Breast epithelium (tissue), 3 donors: ENCODE results near the gene FGF9.

Source experiments
- CTCF ChIP-seq, 3 donors: fragments of 450-650 bp; IDR thresholded peaks; one replicate each; pipeline ENCODE4 v1.5.1; 2016 to 2017; ENCODE audit warnings: antibody characterized with exemption in 3 of 3, mild to moderate bottlenecking in 3 of 3, moderate library complexity in 3 of 3
- POLR2A ChIP-seq: fragments of 450-650 bp; IDR thresholded peaks from one replicate; pipeline ENCODE4 v1.6.1; 2016; ENCODE audit warnings: antibody characterized with exemption, mild to moderate bottlenecking, moderate library complexity
- POLR2AphosphoS5 ChIP-seq, 3 donors: sonication (generic); formaldehyde crosslinking; IDR thresholded peaks; one replicate each; pipeline ENCODE4 v1.6.1; 2017; ENCODE audit warnings: antibody characterized with exemption in 3 of 3

- no peak for TF ChIP-seq CTCF (IDR thresholded peaks at IDR 0.05)
- TF ChIP-seq POLR2A: no peak
- no peak for TF ChIP-seq POLR2AphosphoS5 (IDR thresholded peaks at IDR 0.05)
Measured at GRCh38 chr13:21684576-21684975, 13.7 kb downstream of the FGF9 start.
